ENCODE data around the gene STPG2.

STPG2 gene

DNA sequence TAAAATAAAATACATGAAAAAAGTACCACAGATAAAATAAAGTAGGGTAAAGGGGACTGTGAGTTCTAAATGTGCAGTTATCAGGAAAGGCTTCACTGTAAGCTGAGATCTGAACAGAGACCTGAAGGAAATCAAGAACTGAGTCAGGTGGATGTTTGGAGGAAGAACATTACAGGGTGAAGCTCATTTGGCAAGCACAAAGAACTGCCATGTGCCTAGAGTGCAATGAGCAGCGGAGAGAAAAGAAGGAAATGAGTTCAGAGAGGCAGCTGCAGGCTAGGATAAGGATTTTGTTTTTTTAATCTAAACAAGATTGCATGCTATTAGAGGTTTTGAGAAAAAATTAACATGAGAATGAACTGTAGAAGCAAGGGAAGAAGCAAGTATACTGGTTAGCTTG, 373.1 kb downstream of the STPG2 start:
- ChIA-PET CTCF (interaction anchor here (1.0 to 1.3 kb wide), 2 partner anchors 13 to 24 kb away, joined by 4 read pairs; no protein-coding TSS in a partner anchor), POLR2A (no interaction called here)
- DNase-seq (ENCODE audit: extremely low spot score): no peak
- no peak for TF ChIP-seq CTCF (IDR thresholded peaks at IDR 0.05; ENCODE audit: control extremely low read depth, extremely low read depth, low read depth, missing control alignments)

DNA sequence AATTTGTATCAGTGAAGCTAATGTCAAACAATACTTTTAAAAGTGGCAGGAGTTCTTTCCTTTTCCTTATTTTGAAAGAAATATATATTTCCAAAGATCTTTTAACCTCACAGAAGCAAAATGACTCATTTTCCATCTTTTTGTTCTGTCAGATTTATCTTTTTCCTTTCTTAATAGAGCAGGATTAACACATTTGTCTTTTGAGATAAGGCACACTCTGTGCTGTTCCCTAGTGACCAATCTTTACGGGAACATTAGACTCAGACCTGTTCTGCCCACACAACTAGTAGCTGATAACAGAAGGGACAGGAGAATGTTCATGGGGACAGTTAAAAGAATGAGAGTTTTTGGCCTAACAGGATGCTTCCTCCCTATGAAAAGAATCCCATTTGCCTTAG, 381.2 kb downstream of the STPG2 start:
- TF ChIP-seq CTCF (IDR thresholded peaks at IDR 0.05; ENCODE audit: control extremely low read depth, extremely low read depth, low read depth, missing control alignments): no peak
- no peak for DNase-seq (ENCODE audit: extremely low spot score)
- ChIA-PET CTCF (interaction anchor here (0.7 to 1.4 kb wide), 4 partner anchors 10 to 17 kb away, joined by 3 to 6 read pairs (median 3); no protein-coding TSS in a partner anchor), POLR2A (no interaction called here)

- POLR2A ChIA-PET: no interaction called here
- DNase-seq (ENCODE audit: extremely low spot score): no peak
- TF ChIP-seq CTCF (IDR thresholded peaks at IDR 0.05; ENCODE audit: control extremely low read depth, extremely low read depth, low read depth, missing control alignments): no peak
- CTCF ChIA-PET: interaction anchor here (0.9 kb wide), 1 partner anchor 17 kb away, joined by 3 read pairs; no protein-coding TSS in a partner anchor
Measured at GRCh38 chr4:97761445-97762114, 381.7 kb downstream of the STPG2 start.

GRCh38 chr4:97759785-97760184, 383.5 kb downstream of the STPG2 start:
- no peak for DNase-seq (ENCODE audit: extremely low spot score)
- no peak for TF ChIP-seq CTCF (IDR thresholded peaks at IDR 0.05; ENCODE audit: control extremely low read depth, extremely low read depth, low read depth, missing control alignments)
- CTCF ChIA-PET: no interaction called here
- POLR2A ChIA-PET: no interaction called here

- TF ChIP-seq CTCF (IDR thresholded peaks at IDR 0.05; ENCODE audit: control extremely low read depth, extremely low read depth, low read depth, missing control alignments): no peak
- no peak for DNase-seq (ENCODE audit: extremely low spot score)
- ChIA-PET CTCF (interaction anchor here (0.9 kb wide), 1 partner anchor 10 kb away, joined by 3 read pairs; no protein-coding TSS in a partner anchor), POLR2A (no interaction called here)
Measured at GRCh38 chr4:97752599-97752998, 390.7 kb downstream of the STPG2 start.

GRCh38 chr4:97747945-97748344, 395.3 kb downstream of the STPG2 start:
- DNase-seq (ENCODE audit: extremely low spot score): no peak
- ChIA-PET CTCF (interaction anchor here (1.4 to 1.5 kb wide), 2 partner anchors 10 to 16 kb away, joined by 3 to 5 read pairs; no protein-coding TSS in a partner anchor), POLR2A (no interaction called here)
- TF ChIP-seq CTCF (IDR thresholded peaks at IDR 0.05; ENCODE audit: control extremely low read depth, extremely low read depth, low read depth, missing control alignments): no peak

All from GM10248 (cell line).